Progenitor cell of endocrine pancreas (in vitro differentiated cells): Measurements from ENCODE around the gene ZSCAN16. TPM values are rescaled to one million over a fixed set of nuclear protein-coding genes. Genes with fewer than 3 reads are reported as not detected.

Source experiments
- DNase-seq: peaks from one replicate; pipeline ENCODE4 v3.0.0; 2021; ENCODE audit warnings: low spot score; ENCODE audit not compliant: unreplicated experiment
- H3K27ac Mint-ChIP-seq: 2 replicates; pipeline ENCODE4 v1.8.0; 2021; ENCODE audit warnings: mild to moderate bottlenecking, moderate library complexity, mixed read lengths
- H3K27me3 Mint-ChIP-seq: 2 replicates; pipeline ENCODE4 v1.8.0; 2021; ENCODE audit warnings: mixed read lengths
- H3K36me3 Mint-ChIP-seq: 2 replicates; pipeline ENCODE4 v1.8.0; 2022; ENCODE audit warnings: mixed read lengths; ENCODE audit not compliant: insufficient read depth
- H3K4me1 Mint-ChIP-seq: 2 replicates; pipeline ENCODE4 v1.8.0; 2021; ENCODE audit warnings: low read depth, mixed read lengths
- H3K4me3 Mint-ChIP-seq: 2 replicates; pipeline ENCODE4 v1.8.0; 2021; ENCODE audit warnings: low read depth, mild to moderate bottlenecking, moderate library complexity, mixed read lengths
- H3K9me3 Mint-ChIP-seq: 2 replicates; pipeline ENCODE4 v1.8.0; 2021; ENCODE audit warnings: low read depth, mixed read lengths
- total RNA-seq: library from RNA; stranded (reverse); gene quantifications from 2 replicates; pipeline ENCODE4 v1.2.1, GENCODE V29; 2021
- TF ChIP-seq, protein P1 (sequence below): fragments of 200-600 bp; sonication (generic); IDR thresholded peaks from one replicate; pipeline ENCODE4 v1.5.0; 2021; ENCODE audit warnings: antibody characterized with exemption, mild to moderate bottlenecking; ENCODE audit not compliant: unreplicated experiment

Gene ZSCAN16
- total RNA-seq, 1 donor from 2014 or later: 19.6 TPM

DNA sequence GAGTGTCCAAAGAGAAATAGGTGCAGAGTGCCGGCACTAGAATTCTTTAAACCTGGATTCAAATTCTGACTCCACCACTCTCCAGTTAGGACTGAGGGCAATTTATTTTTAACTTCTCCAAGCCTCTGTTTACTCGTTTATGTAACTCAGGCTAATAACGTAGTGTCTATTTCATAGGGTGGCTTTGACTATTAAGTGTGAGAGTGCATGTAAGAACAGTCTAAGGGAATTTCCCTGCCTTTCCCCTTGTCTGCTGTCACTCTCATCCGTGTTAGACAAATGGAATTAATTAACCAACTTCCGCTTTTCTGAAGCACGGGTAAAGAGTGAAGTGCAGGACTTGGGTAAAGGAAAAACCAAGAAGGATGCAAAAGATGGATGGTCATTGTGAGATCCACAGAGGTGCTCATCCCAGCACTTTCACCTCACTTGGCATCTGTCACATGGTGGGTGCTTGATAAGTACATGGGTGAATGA is 13.1 kb downstream of the ZSCAN16 start:
- peaks cover 6% of the 10 kb centered on the region for H3K27me3 Mint-ChIP-seq
- no peaks in the 10 kb centered on the region for H3K36me3 Mint-ChIP-seq
- no peak for DNase-seq
- H3K27ac Mint-ChIP-seq: peak overlapping the region; percentile 96
- TF ChIP-seq, protein P1, sequence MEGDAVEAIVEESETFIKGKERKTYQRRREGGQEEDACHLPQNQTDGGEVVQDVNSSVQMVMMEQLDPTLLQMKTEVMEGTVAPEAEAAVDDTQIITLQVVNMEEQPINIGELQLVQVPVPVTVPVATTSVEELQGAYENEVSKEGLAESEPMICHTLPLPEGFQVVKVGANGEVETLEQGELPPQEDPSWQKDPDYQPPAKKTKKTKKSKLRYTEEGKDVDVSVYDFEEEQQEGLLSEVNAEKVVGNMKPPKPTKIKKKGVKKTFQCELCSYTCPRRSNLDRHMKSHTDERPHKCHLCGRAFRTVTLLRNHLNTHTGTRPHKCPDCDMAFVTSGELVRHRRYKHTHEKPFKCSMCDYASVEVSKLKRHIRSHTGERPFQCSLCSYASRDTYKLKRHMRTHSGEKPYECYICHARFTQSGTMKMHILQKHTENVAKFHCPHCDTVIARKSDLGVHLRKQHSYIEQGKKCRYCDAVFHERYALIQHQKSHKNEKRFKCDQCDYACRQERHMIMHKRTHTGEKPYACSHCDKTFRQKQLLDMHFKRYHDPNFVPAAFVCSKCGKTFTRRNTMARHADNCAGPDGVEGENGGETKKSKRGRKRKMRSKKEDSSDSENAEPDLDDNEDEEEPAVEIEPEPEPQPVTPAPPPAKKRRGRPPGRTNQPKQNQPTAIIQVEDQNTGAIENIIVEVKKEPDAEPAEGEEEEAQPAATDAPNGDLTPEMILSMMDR: no peak
- peak overlapping the region; percentile 93 for H3K4me3 Mint-ChIP-seq
- H3K9me3 Mint-ChIP-seq: no peaks in the 10 kb centered on the region
- peaks cover 20% of the 10 kb centered on the region for H3K4me1 Mint-ChIP-seq

DNA sequence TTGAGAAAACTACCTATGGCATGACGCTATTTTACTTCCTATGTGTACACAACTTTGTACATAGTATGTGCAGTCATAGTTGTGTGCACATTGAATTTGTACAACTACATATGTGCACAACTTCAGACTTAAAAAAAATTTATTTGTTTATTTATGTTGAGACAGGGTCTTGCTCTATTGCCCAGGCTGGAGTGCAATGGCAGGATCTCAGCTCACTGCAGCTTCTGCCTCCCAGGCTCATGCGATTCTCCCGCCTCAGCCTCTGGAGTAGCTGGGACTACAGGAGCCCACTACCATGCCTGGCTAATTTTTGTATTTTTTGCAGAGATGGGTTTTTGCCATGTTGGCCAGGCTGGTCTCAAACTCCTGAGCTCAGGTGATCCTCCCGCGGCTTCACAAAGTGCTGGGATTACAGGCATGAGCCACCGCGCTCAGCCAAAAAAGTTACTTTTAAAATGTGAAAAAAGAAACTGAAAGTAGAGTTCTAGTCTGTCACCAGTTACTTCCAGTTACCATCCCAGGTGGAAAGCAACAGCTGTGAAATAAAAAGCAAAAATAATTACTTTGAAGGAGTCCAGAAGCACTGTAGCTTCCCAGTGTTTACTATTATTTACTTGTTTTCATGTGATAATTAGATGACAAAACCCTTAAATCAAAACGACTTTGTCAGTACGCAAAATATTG is 15.6 kb downstream of the ZSCAN16 start:
- Mint-ChIP-seq H3K27ac (no peak overlapping the region), H3K4me3 (no peak overlapping the region), H3K9me3 (peaks cover 6% of the 10 kb centered on the region), H3K4me1 (peaks cover 31% of the 10 kb centered on the region), H3K36me3 (peaks cover 11% of the 10 kb centered on the region), H3K27me3 (peaks cover 6% of the 10 kb centered on the region)
- TF ChIP-seq, protein P1: no peak
- DNase-seq: no peak

DNA sequence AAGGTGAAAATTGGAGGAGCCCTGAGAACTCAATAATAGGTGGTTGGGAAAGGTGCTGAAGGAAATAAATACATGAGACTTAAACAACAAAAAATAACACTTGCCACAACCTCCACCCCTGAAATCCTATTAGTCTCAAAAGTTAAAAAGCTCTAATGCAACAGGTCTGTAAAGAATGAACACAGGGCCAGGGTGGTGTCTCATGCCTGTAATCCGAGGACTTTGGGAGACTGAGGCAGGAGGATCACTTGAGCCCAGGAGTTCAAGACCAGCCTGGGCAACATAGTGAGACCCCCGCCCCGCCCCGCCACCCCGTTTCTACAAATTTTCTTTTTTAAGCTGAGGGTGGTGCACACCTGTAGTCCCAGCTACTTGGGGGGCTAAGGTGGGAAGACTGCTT is 16.2 kb downstream of the ZSCAN16 start:
- H3K9me3 Mint-ChIP-seq: peaks cover 6% of the 10 kb centered on the region

DNA sequence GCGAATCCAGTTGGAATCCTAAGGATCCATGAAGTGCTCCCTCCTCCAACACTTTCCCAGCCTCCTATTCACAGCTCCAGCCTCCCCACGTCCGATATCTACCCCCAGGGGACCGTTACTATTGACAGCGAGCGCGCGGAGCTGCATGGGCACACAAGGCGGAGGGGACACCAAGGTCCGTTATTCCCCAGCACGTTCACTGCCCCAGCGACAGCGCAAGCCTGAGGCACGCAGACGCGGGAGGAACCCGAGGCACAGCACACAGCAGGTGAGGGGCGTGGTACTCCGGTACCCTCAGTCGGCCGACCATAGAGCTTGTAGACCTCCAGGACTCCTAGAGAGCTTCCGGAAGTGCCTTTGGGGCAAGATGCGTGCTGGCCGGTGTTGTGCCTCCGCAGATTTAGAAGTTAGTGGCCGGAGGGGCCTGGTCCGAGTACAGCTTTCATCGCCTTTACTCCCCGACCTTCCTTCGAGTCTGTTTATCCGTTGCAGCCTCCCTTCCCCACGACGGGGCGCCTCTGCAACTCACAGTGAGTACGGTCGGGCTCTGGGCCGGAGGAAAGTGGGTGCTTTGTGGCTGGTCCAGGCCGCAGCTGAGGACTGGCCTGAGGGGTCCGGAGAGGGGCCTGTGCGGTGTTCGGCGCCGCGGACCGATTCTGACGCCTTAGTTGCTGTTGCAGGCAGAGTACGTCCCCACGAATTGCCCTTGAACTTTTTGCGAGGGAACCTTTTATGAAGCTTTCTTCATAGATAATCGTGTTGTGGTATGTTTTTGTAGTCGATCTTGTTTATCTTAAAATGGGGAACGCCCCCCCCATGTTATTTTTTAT is 17.3 kb downstream of the ZSCAN16 start, which contains the start of gene ZKSCAN8:
Gene ZKSCAN8, plus strand, starts transcription at position 384 of the 830 bp plus-strand sequence. CDS start 6,525 bp downstream, outside the sequence.
- H3K36me3 Mint-ChIP-seq: peaks cover 28% of the 10 kb centered on the region

More for the DNA sequence above, 16.2 kb downstream of the ZSCAN16 start:
- Mint-ChIP-seq H3K36me3 (peaks cover 17% of the 10 kb centered on the region), H3K27me3 (peaks cover 6% of the 10 kb centered on the region), H3K4me3 (no peak overlapping the region), H3K4me1 (peaks cover 28% of the 10 kb centered on the region), H3K27ac (no peak overlapping the region)
- DNase-seq: no peak
- TF ChIP-seq, protein P1: no peak

DNA sequence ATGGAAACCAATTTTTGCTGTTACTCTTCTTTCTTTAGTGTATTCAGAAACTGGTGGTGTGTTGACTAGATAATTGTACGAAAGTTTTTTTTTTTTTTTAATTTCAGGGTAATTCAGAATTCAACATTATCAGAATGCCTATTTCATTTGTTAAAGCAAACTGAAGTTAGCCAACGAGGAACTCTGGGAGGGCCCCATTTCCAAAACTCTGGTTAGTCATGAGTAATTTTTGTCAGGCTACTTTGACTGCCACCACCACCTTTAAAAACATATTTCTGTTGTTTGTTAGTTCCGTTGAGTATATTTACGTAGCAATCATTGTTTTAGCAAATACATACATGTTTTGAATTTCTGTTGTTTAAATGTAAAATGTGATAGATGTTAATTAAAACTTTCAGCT is 18.0 kb downstream of the ZSCAN16 start:
- peaks cover 32% of the 10 kb centered on the region for H3K36me3 Mint-ChIP-seq
- peak overlapping the region; percentile 97 for H3K27ac Mint-ChIP-seq
- H3K4me1 Mint-ChIP-seq: peaks cover 18% of the 10 kb centered on the region
- peaks cover 6% of the 10 kb centered on the region for H3K27me3 Mint-ChIP-seq
- no peak for DNase-seq
- H3K4me3 Mint-ChIP-seq: peak overlapping the region; percentile 96
- peaks cover 7% of the 10 kb centered on the region for H3K9me3 Mint-ChIP-seq
- TF ChIP-seq, protein P1: no peak

More for the DNA sequence above, 17.3 kb downstream of the ZSCAN16 start, which contains the start of gene ZKSCAN8:
- peak; percentile 79 for DNase-seq
- Mint-ChIP-seq H3K4me3 (peak within 1 kb of the TSS; percentile 96), H3K4me1 (peaks cover 20% of the 10 kb centered on the region), H3K9me3 (peaks cover 6% of the 10 kb centered on the region), H3K27ac (peak within 1 kb of the TSS; percentile 97), H3K27me3 (peaks cover 6% of the 10 kb centered on the region)
- TF ChIP-seq, protein P1: no peak
